ENCODE results near the gene HYCC1.

HYCC1 gene

GRCh38 chr7:23022851-23023250, 8.9 kb upstream of the HYCC1 start:
- in situ Hi-C loops (cut with HindIII; ENCODE audit: low sequenced_read_pairs) = no loop called here
- no peak for DNase-seq (ENCODE audit: low read depth)

GRCh38 chr7:23022258-23022769, 8.4 kb upstream of the HYCC1 start:
- in situ Hi-C loops (cut with HindIII; ENCODE audit: low sequenced_read_pairs) = no loop called here
- TF ChIP-seq CTCF (IDR thresholded peaks at IDR 0.05; ENCODE audit: low read depth, low read length, missing control alignments) = no peak
- H3K4me3 ChIP-seq (ENCODE audit: low read depth, low read length) = no peak overlapping the region
- DNase-seq (ENCODE audit: low read depth) = peak; percentile 55

More at GRCh38 chr7:23022851-23023250, 8.9 kb upstream of the HYCC1 start:
- H3K4me3 ChIP-seq (ENCODE audit: low read depth, low read length) = no peak overlapping the region
- TF ChIP-seq CTCF (IDR thresholded peaks at IDR 0.05; ENCODE audit: low read depth, low read length, missing control alignments) = no peak

- no peak overlapping the region for H3K4me3 ChIP-seq (ENCODE audit: low read depth, low read length)
- no peak for DNase-seq (ENCODE audit: low read depth)
- in situ Hi-C loops (cut with HindIII; ENCODE audit: low sequenced_read_pairs) = no loop called here
- no peak for TF ChIP-seq CTCF (IDR thresholded peaks at IDR 0.05; ENCODE audit: low read depth, low read length, missing control alignments)
Measured at GRCh38 chr7:23021596-23021995, 7.7 kb upstream of the HYCC1 start.

GRCh38 chr7:23020742-23021401, 6.9 kb upstream of the HYCC1 start:
- no peak overlapping the region for H3K4me3 ChIP-seq (ENCODE audit: low read depth, low read length)
- peak; percentile 55 for DNase-seq (ENCODE audit: low read depth)
- in situ Hi-C loops (cut with HindIII; ENCODE audit: low sequenced_read_pairs) = no loop called here
- no peak for TF ChIP-seq CTCF (IDR thresholded peaks at IDR 0.05; ENCODE audit: low read depth, low read length, missing control alignments)

- in situ Hi-C loops (cut with HindIII; ENCODE audit: low sequenced_read_pairs) = no loop called here
Measured at GRCh38 chr7:23018750-23019149, 4.8 kb upstream of the HYCC1 start.

GRCh38 chr7:23017309-23017708, 3.4 kb upstream of the HYCC1 start:
- no peak overlapping the region for H3K4me3 ChIP-seq (ENCODE audit: low read depth, low read length)
- DNase-seq (ENCODE audit: low read depth) = no peak

More at GRCh38 chr7:23018750-23019149, 4.8 kb upstream of the HYCC1 start:
- no peak overlapping the region for H3K4me3 ChIP-seq (ENCODE audit: low read depth, low read length)
- TF ChIP-seq CTCF (IDR thresholded peaks at IDR 0.05; ENCODE audit: low read depth, low read length, missing control alignments) = no peak
- no peak for DNase-seq (ENCODE audit: low read depth)

More at GRCh38 chr7:23017309-23017708, 3.4 kb upstream of the HYCC1 start:
- no peak for TF ChIP-seq CTCF (IDR thresholded peaks at IDR 0.05; ENCODE audit: low read depth, low read length, missing control alignments)
- in situ Hi-C loops (cut with HindIII; ENCODE audit: low sequenced_read_pairs) = no loop called here

Data from astrocyte of the cerebellum (primary cell).